ENCODE data around the gene OSCAR.
"Not testable (repeated sequence)": the region's sequence is repeated elsewhere in the genome, so short reads cannot be mapped to it uniquely, and the experiment has no call there.

OSCAR gene

GRCh38 chr19:54096617-54097106 is 3.9 kb downstream of the OSCAR start:
- DNase-seq = peak; percentile 65
- in situ Hi-C loops (cut with MboI; ENCODE audit: low pct_unique_long_range_greater_than_20kb, low sequenced_read_pairs) = no loop called here

GRCh38 chr19:54095859-54096616 is 4.6 kb downstream of the OSCAR start:
- DNase-seq = not testable (repeated sequence)

GRCh38 chr19:54095136-54095858 is 5.3 kb downstream of the OSCAR start:
- DNase-seq = no peak
- in situ Hi-C loops (cut with MboI; ENCODE audit: low pct_unique_long_range_greater_than_20kb, low sequenced_read_pairs) = no loop called here

More at GRCh38 chr19:54095859-54096616, 4.6 kb downstream of the OSCAR start:
- in situ Hi-C loops (cut with MboI; ENCODE audit: low pct_unique_long_range_greater_than_20kb, low sequenced_read_pairs) = not testable (repeated sequence)

GRCh38 chr19:54094426-54095000 is 6.1 kb downstream of the OSCAR start:
- in situ Hi-C loops (cut with MboI; ENCODE audit: low pct_unique_long_range_greater_than_20kb, low sequenced_read_pairs) = no loop called here
- DNase-seq = peak; percentile 37

GRCh38 chr19:54084410-54084809 is 16.2 kb downstream of the OSCAR start:
- no peak for DNase-seq
- in situ Hi-C loops (cut with MboI; ENCODE audit: low pct_unique_long_range_greater_than_20kb, low sequenced_read_pairs) = no loop called here

- in situ Hi-C loops (cut with MboI; ENCODE audit: low pct_unique_long_range_greater_than_20kb, low sequenced_read_pairs) = no loop called here
- no peak for DNase-seq
These were observed 19.6 kb downstream of the OSCAR start, which contains the start of gene TARM1 for GRCh38 chr19:54081032-54081431. TARM1 (minus strand) TSS chr19:54081365; CDS start chr19:54081340, 25 bp downstream.

GRCh38 chr19:54077334-54077733 is 23.3 kb downstream of the OSCAR start:
- in situ Hi-C loops (cut with MboI; ENCODE audit: low pct_unique_long_range_greater_than_20kb, low sequenced_read_pairs) = no loop called here
- DNase-seq = peak; percentile 74

GRCh38 chr19:54074851-54075250 is 25.8 kb downstream of the OSCAR start:
- no peak for DNase-seq
- in situ Hi-C loops (cut with MboI; ENCODE audit: low pct_unique_long_range_greater_than_20kb, low sequenced_read_pairs) = no loop called here

- DNase-seq = no peak
- in situ Hi-C loops (cut with MboI; ENCODE audit: low pct_unique_long_range_greater_than_20kb, low sequenced_read_pairs) = no loop called here
These were observed 26.8 kb downstream of the OSCAR start for GRCh38 chr19:54073829-54074228.

- in situ Hi-C loops (cut with MboI; ENCODE audit: low pct_unique_long_range_greater_than_20kb, low sequenced_read_pairs) = no loop called here
These were observed 31.1 kb downstream of the OSCAR start for GRCh38 chr19:54069470-54069869.

GRCh38 chr19:54063350-54064116 is 37.1 kb downstream of the OSCAR start, which contains the start of gene VSTM1:
VSTM1 (minus strand) TSS chr19:54063897; CDS start chr19:54063777, 120 bp downstream.
- in situ Hi-C loops (cut with MboI; ENCODE audit: low pct_unique_long_range_greater_than_20kb, low sequenced_read_pairs) = no loop called here
- DNase-seq = no peak

More at GRCh38 chr19:54069470-54069869, 31.1 kb downstream of the OSCAR start:
- no peak for DNase-seq

GRCh38 chr19:54062643-54063042 is 38.0 kb downstream of the OSCAR start:
- in situ Hi-C loops (cut with MboI; ENCODE audit: low pct_unique_long_range_greater_than_20kb, low sequenced_read_pairs) = no loop called here

GRCh38 chr19:54047616-54048015 is 53.0 kb downstream of the OSCAR start:
- no peak for DNase-seq
- in situ Hi-C loops (cut with MboI; ENCODE audit: low pct_unique_long_range_greater_than_20kb, low sequenced_read_pairs) = no loop called here

More at GRCh38 chr19:54062643-54063042, 38.0 kb downstream of the OSCAR start:
- DNase-seq = peak; percentile 5

- no peak for DNase-seq
- in situ Hi-C loops (cut with MboI; ENCODE audit: low pct_unique_long_range_greater_than_20kb, low sequenced_read_pairs) = no loop called here
These were observed 54.8 kb downstream of the OSCAR start for GRCh38 chr19:54045771-54046170.

Measured in KBM-7 (cell line).